DND-41 (cell line): ENCODE results near the gene MACC1.

ENCODE experiments used
- ATAC-seq: fragments of 200-7000 bp; cut with Tn5 transposase; 3 replicates; pipeline ENCODE4 v1.9.1; 2021; ENCODE audit warnings: low read depth; ENCODE audit not compliant: insufficient read depth
- DNase-seq: peaks from one replicate; pipeline ENCODE4 v3.0.0-alpha.2; 2020
- H2AFZ ChIP-seq: 2 replicates; pipeline ENCODE4 v1.6.0; 2012; ENCODE audit warnings: low read depth, low read length
- H3K27ac ChIP-seq: 2 replicates; pipeline ENCODE4 v1.5.1; 2012; ENCODE audit warnings: low read length, inconsistent platforms
- H3K27me3 ChIP-seq: fragments of 200-600 bp; sonication (generic); 2 replicates; pipeline ENCODE4 v1.6.0; 2012; ENCODE audit warnings: low read length, mild to moderate bottlenecking, inconsistent platforms; ENCODE audit not compliant: insufficient read depth, poor library complexity
- H3K36me3 ChIP-seq: 2 replicates; pipeline ENCODE4 v1.5.1; 2012; ENCODE audit warnings: low read length, inconsistent platforms; ENCODE audit not compliant: insufficient read depth
- H3K4me1 ChIP-seq: 2 replicates; pipeline ENCODE4 v1.5.1; 2012; ENCODE audit warnings: mild to moderate bottlenecking, low read length; ENCODE audit not compliant: insufficient read depth
- H3K4me2 ChIP-seq: 2 replicates; pipeline ENCODE4 v1.6.0; 2012; ENCODE audit warnings: mild to moderate bottlenecking, moderate library complexity, low read length, inconsistent platforms; ENCODE audit not compliant: insufficient read depth
- H3K4me3 ChIP-seq, 2 experiments: fragments of 200-600 bp in 1 of 2; shearing (Covaris generic) in 1 of 2; 2 replicates each; pipeline ENCODE4 v1.5.1; 2012 to 2016; ENCODE audit warnings: inconsistent platforms in 2 of 2, low read length in 2 of 2, mild to moderate bottlenecking in 2 of 2, low read depth in 1 of 2, moderate library complexity in 1 of 2
- H3K79me2 ChIP-seq: 2 replicates; pipeline ENCODE4 v1.6.0; 2012; ENCODE audit warnings: low read length, inconsistent platforms; ENCODE audit not compliant: insufficient read depth
- H3K9ac ChIP-seq: 2 replicates; pipeline ENCODE4 v1.6.0; 2012; ENCODE audit warnings: low read depth, mild to moderate bottlenecking, inconsistent platforms, low read length, moderate library complexity
- H3K9me3 ChIP-seq: 2 replicates; pipeline ENCODE4 v1.5.1; 2012; ENCODE audit warnings: low read length, moderate library complexity, mild to moderate bottlenecking, inconsistent platforms; ENCODE audit not compliant: insufficient read depth, severe bottlenecking
- H4K20me1 ChIP-seq: 2 replicates; pipeline ENCODE4 v1.6.0; 2012; ENCODE audit warnings: low read length; ENCODE audit not compliant: insufficient read depth
- CTCF ChIP-seq: IDR thresholded peaks from 2 replicates; pipeline ENCODE4 v1.5.1; 2012; ENCODE audit warnings: borderline replicate concordance, low read length, moderate library complexity, mild to moderate bottlenecking; ENCODE audit not compliant: poor library complexity, severe bottlenecking; ENCODE audit errors: extremely low read depth
- EZH2 ChIP-seq: IDR thresholded peaks from 3 replicates; pipeline ENCODE4 v1.6.1; 2012; ENCODE audit warnings: borderline replicate concordance, low read depth, mild to moderate bottlenecking, moderate library complexity, low read length, inconsistent platforms; ENCODE audit not compliant: severe bottlenecking

MACC1 gene

GRCh38 chr7:20144801-20145200, 72.4 kb downstream of the MACC1 start:
- Histone ChIP-seq H3K9ac (no peak overlapping the region), H3K79me2 (no peaks in the 10 kb centered on the region), H2AFZ (no peak overlapping the region), H3K27me3 (no peaks in the 10 kb centered on the region), H3K27ac (no peak overlapping the region), H3K36me3 (no peaks in the 10 kb centered on the region), H3K4me1 (no peaks in the 10 kb centered on the region), H3K4me3 (no peak overlapping the region), H3K4me2 (no peak overlapping the region), H4K20me1 (no peaks in the 10 kb centered on the region), H3K9me3 (no peaks in the 10 kb centered on the region)
- DNase-seq = no peak
- ATAC-seq = no peak
- TF ChIP-seq EZH2 = no peak

GRCh38 chr7:20141666-20142065, 75.5 kb downstream of the MACC1 start:
- Histone ChIP-seq H3K9ac (no peak overlapping the region), H3K36me3 (no peaks in the 10 kb centered on the region), H4K20me1 (no peaks in the 10 kb centered on the region), H3K4me3 (no peak overlapping the region), H3K27me3 (no peaks in the 10 kb centered on the region), H3K27ac (no peak overlapping the region), H3K9me3 (no peaks in the 10 kb centered on the region), H3K4me2 (no peak overlapping the region), H3K79me2 (no peaks in the 10 kb centered on the region), H2AFZ (no peak overlapping the region), H3K4me1 (no peaks in the 10 kb centered on the region)
- no peak for DNase-seq
- TF ChIP-seq EZH2 (no peak), CTCF (no peak)
- no peak for ATAC-seq

- H3K4me1 ChIP-seq = no peaks in the 10 kb centered on the region
- no peaks in the 10 kb centered on the region for H3K27me3 ChIP-seq
- no peak overlapping the region for H3K4me3 ChIP-seq
- H3K27ac ChIP-seq = no peak overlapping the region
- DNase-seq (no peak), ATAC-seq (no peak)
- H3K79me2 ChIP-seq = no peaks in the 10 kb centered on the region
- H3K4me2 ChIP-seq = no peak overlapping the region
- no peaks in the 10 kb centered on the region for H4K20me1 ChIP-seq
- TF ChIP-seq CTCF = no peak
- no peak for TF ChIP-seq EZH2
- H2AFZ ChIP-seq = no peak overlapping the region
- H3K9ac ChIP-seq = no peak overlapping the region
- no peaks in the 10 kb centered on the region for H3K36me3 ChIP-seq
- no peaks in the 10 kb centered on the region for H3K9me3 ChIP-seq
These were observed 76.2 kb downstream of the MACC1 start for GRCh38 chr7:20141002-20141345.

- DNase-seq = no peak
- Histone ChIP-seq H3K79me2 (no peaks in the 10 kb centered on the region), H4K20me1 (no peaks in the 10 kb centered on the region), H2AFZ (no peak overlapping the region), H3K4me3 (no peak overlapping the region), H3K4me1 (no peaks in the 10 kb centered on the region), H3K4me2 (no peak overlapping the region), H3K27ac (no peak overlapping the region), H3K9ac (no peak overlapping the region), H3K36me3 (no peaks in the 10 kb centered on the region), H3K27me3 (no peaks in the 10 kb centered on the region), H3K9me3 (no peaks in the 10 kb centered on the region)
- TF ChIP-seq CTCF (no peak), EZH2 (no peak)
- no peak for ATAC-seq
These were observed 76.7 kb downstream of the MACC1 start for GRCh38 chr7:20140291-20141001.
